GM23338 (cell line): ENCODE results near the gene SFI1. TPM values are rescaled to one million over a fixed set of nuclear protein-coding genes. Genes with fewer than 3 reads are reported as not detected.

Experiments
- ATAC-seq: fragments of 200-7000 bp; cut with Tn5 transposase; 3 replicates; pipeline ENCODE4 v1.9.1; 2020
- DNase-seq: peaks from one replicate; pipeline ENCODE4 v3.0.0-alpha.2; 2015; ENCODE audit warnings: low spot score
- H2AFZ ChIP-seq: fragments of 200-600 bp; sonication (generic); 2 replicates; pipeline ENCODE4 v1.8.0; 2016; ENCODE audit warnings: antibody characterized with exemption, mild to moderate bottlenecking, moderate library complexity
- H3F3A ChIP-seq: fragments of 200-600 bp; sonication (generic); replicated peaks from 2 replicates; pipeline ENCODE4 v1.8.0; 2017; ENCODE audit warnings: antibody characterized with exemption, mixed run types, low read depth
- H3K27ac ChIP-seq: fragments of 200-600 bp; sonication (generic); 2 replicates; pipeline ENCODE4 v1.6.1; 2016; ENCODE audit warnings: low read depth
- H3K27me3 ChIP-seq: fragments of 200-600 bp; sonication (generic); 2 replicates; pipeline ENCODE4 v1.8.0; 2016; ENCODE audit warnings: mild to moderate bottlenecking, mixed run types, moderate library complexity; ENCODE audit not compliant: insufficient read depth
- H3K36me3 ChIP-seq: fragments of 200-600 bp; sonication (generic); 2 replicates; pipeline ENCODE4 v1.8.0; 2016; ENCODE audit warnings: mild to moderate bottlenecking; ENCODE audit not compliant: insufficient read depth
- H3K4me1 ChIP-seq: fragments of 200-600 bp; sonication (generic); 2 replicates; pipeline ENCODE4 v1.8.0; 2016; ENCODE audit warnings: mild to moderate bottlenecking, moderate library complexity; ENCODE audit not compliant: insufficient read depth
- H3K4me2 ChIP-seq: fragments of 200-600 bp; sonication (generic); 2 replicates; pipeline ENCODE4 v1.7.1; 2017; ENCODE audit warnings: mixed run types
- H3K4me3 ChIP-seq: fragments of 200-600 bp; sonication (generic); 2 replicates; pipeline ENCODE4 v1.6.1; 2016; ENCODE audit warnings: mixed run types
- H3K79me2 ChIP-seq: fragments of 200-600 bp; sonication (generic); replicated peaks from 2 replicates; pipeline ENCODE4 v1.8.0; 2017; ENCODE audit warnings: mild to moderate bottlenecking; ENCODE audit not compliant: insufficient read depth
- H3K9me2 ChIP-seq: fragments of 200-600 bp; sonication (generic); 2 replicates; pipeline ENCODE4 v1.8.0; 2017; ENCODE audit not compliant: insufficient read depth
- H4K20me1 ChIP-seq: fragments of 200-600 bp; sonication (generic); replicated peaks from 2 replicates; pipeline ENCODE4 v1.8.0; 2017; ENCODE audit warnings: mild to moderate bottlenecking; ENCODE audit not compliant: insufficient read depth
- H3K27ac Mint-ChIP-seq: 2 replicates; pipeline ENCODE4 v1.8.0; 2020; ENCODE audit warnings: inconsistent platforms, mild to moderate bottlenecking, moderate library complexity, mixed read lengths
- H3K27me3 Mint-ChIP-seq: 3 replicates; pipeline ENCODE4 v1.8.0; 2022; ENCODE audit warnings: low read depth, mild to moderate bottlenecking, moderate library complexity, mixed read lengths, inconsistent platforms; ENCODE audit not compliant: insufficient read depth, poor library complexity
- H3K36me3 Mint-ChIP-seq: 3 replicates; pipeline ENCODE4 v1.8.0; 2021; ENCODE audit warnings: low read depth, mild to moderate bottlenecking, inconsistent platforms, moderate library complexity, mixed read lengths
- H3K4me1 Mint-ChIP-seq: 3 replicates; pipeline ENCODE4 v1.8.0; 2020; ENCODE audit warnings: mild to moderate bottlenecking, inconsistent platforms, mixed read lengths
- H3K4me3 Mint-ChIP-seq: 3 replicates; pipeline ENCODE4 v1.8.0; 2021; ENCODE audit warnings: moderate library complexity, mild to moderate bottlenecking, inconsistent platforms, mixed read lengths
- H3K9me3 Mint-ChIP-seq: 3 replicates; pipeline ENCODE4 v1.8.0; 2020; ENCODE audit warnings: moderate library complexity, mild to moderate bottlenecking, inconsistent platforms, mixed read lengths
- CREB1 ChIP-seq: fragments of 250-450 bp; sonication (Bioruptor Pico); IDR thresholded peaks from 2 replicates; pipeline ENCODE4 v1.5.0; 2020; ENCODE audit warnings: low read depth, mild to moderate bottlenecking, moderate library complexity
- CTCF ChIP-seq, 2 experiments: fragments of 200-600 bp in 1 of 2; sonication (generic) in 1 of 2; conservative IDR thresholded peaks; 2 replicates each; pipeline versions ENCODE4 v1.5.1 to v1.6.1; 2016 to 2017; ENCODE audit warnings: antibody characterized with exemption in 2 of 2, low read depth in 2 of 2, mild to moderate bottlenecking in 2 of 2, moderate library complexity in 1 of 2
- EZH2 ChIP-seq: fragments of 200-600 bp; sonication (generic); IDR thresholded peaks from one replicate; pipeline ENCODE4 v1.8.0; 2017; ENCODE audit warnings: antibody characterized with exemption, mild to moderate bottlenecking, low read depth; ENCODE audit not compliant: unreplicated experiment
- EZH2phosphoT487 ChIP-seq: fragments of 200-600 bp; sonication (generic); IDR thresholded peaks from one replicate; pipeline ENCODE4 v1.8.1; 2018; ENCODE audit warnings: antibody characterized with exemption; ENCODE audit not compliant: unreplicated experiment
- JUNB ChIP-seq: IDR thresholded peaks from one replicate; pipeline ENCODE4 v1.6.1; 2016; ENCODE audit warnings: antibody characterized with exemption; ENCODE audit not compliant: unreplicated experiment
- POLR2AphosphoS5 ChIP-seq: IDR thresholded peaks from 2 replicates; pipeline ENCODE4 v1.6.1; 2016; ENCODE audit warnings: antibody characterized with exemption, low read depth
- STAT1 ChIP-seq: IDR thresholded peaks from one replicate; pipeline ENCODE4 v1.6.1; 2016; ENCODE audit warnings: antibody characterized with exemption; ENCODE audit not compliant: unreplicated experiment
- ZNF114 ChIP-seq: fragments of 250-450 bp; sonication (Bioruptor Pico); IDR thresholded peaks from 2 replicates; pipeline ENCODE4 v1.5.0; 2020; ENCODE audit warnings: mild to moderate bottlenecking, moderate library complexity
- ZNF331 ChIP-seq: fragments of 250-450 bp; sonication (Bioruptor Pico); IDR thresholded peaks from 2 replicates; pipeline ENCODE4 v1.5.0; 2020; ENCODE audit warnings: low read depth, mild to moderate bottlenecking, moderate library complexity
- polyA plus RNA-seq: library from polyadenylated mRNA; unstranded; fragments of >200 nt; fragmentation: Nextera tagmentation; extraction: Ambion mirVana; gene quantifications from 2 replicates; pipeline ENCODE4 v1.2.1, GENCODE V29; 2016
- total RNA-seq: library from RNA; depleted of rRNA; stranded (reverse); fragments of >200 nt; shearing (Covaris generic); gene quantifications from 2 replicates; pipeline ENCODE4 v1.2.3, GENCODE V29; 2014
- TF ChIP-seq, protein P1 (sequence below): IDR thresholded peaks from one replicate; pipeline ENCODE4 v1.6.1; 2018; ENCODE audit warnings: antibody characterized with exemption; ENCODE audit not compliant: unreplicated experiment

Gene SFI1
- total and polyA plus RNA-seq, 2 experiments from 2014 or later, result 16.7 to 25.6 TPM

- no peak for TF ChIP-seq CREB1 (CRISPR knock-in tag)
- TF ChIP-seq STAT1, result no peak
- TF ChIP-seq EZH2phosphoT487, result no peak
Observed at GRCh38 chr22:31475800-31476199, 20.5 kb upstream of the SFI1 start (continued).

DNA sequence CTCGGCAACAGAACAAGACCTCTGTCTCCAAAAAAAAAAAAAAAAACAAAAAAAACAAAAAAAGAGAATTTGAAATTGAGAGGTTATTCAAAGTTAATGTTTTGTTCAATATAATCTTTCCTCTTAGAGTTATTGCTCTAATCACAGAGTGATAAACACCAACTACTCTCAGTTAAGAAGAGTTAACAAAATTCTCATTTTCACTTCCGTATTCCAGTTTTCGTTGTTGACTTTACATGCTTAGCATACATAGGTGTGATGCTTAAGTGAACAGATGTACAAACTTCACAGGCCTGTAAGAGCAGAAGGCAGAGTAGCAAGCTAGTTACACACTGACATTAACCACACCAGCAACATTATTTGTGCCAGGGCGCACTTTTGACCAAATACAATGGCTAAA, 19.0 kb upstream of the SFI1 start:
- Histone ChIP-seq H3K4me1 (no peaks in the 10 kb centered on the region), H2AFZ (no peak overlapping the region), H3F3A (no peaks in the 10 kb centered on the region), H3K27me3 (no peaks in the 10 kb centered on the region), H4K20me1 (peaks cover 46% of the 10 kb centered on the region), H3K9me2 (no peaks in the 10 kb centered on the region), H3K4me3 (no peak overlapping the region), H3K36me3 (peaks cover 9% of the 10 kb centered on the region), H3K4me2 (no peak overlapping the region), H3K27ac (no peak overlapping the region), H3K79me2 (peaks cover 45% of the 10 kb centered on the region)
- no peaks in the 10 kb centered on the region for H3K27me3 Mint-ChIP-seq
- TF ChIP-seq CREB1 (CRISPR knock-in tag), result no peak
- TF ChIP-seq POLR2AphosphoS5, result no peak
- no peak for TF ChIP-seq EZH2phosphoT487
- no peak for TF ChIP-seq ZNF331 (CRISPR knock-in tag)
- no peak for TF ChIP-seq CTCF (conservative IDR thresholded peaks at IDR 0.05; ENCODE audit: low read depth in 2 of 2)
- TF ChIP-seq, protein P1, sequence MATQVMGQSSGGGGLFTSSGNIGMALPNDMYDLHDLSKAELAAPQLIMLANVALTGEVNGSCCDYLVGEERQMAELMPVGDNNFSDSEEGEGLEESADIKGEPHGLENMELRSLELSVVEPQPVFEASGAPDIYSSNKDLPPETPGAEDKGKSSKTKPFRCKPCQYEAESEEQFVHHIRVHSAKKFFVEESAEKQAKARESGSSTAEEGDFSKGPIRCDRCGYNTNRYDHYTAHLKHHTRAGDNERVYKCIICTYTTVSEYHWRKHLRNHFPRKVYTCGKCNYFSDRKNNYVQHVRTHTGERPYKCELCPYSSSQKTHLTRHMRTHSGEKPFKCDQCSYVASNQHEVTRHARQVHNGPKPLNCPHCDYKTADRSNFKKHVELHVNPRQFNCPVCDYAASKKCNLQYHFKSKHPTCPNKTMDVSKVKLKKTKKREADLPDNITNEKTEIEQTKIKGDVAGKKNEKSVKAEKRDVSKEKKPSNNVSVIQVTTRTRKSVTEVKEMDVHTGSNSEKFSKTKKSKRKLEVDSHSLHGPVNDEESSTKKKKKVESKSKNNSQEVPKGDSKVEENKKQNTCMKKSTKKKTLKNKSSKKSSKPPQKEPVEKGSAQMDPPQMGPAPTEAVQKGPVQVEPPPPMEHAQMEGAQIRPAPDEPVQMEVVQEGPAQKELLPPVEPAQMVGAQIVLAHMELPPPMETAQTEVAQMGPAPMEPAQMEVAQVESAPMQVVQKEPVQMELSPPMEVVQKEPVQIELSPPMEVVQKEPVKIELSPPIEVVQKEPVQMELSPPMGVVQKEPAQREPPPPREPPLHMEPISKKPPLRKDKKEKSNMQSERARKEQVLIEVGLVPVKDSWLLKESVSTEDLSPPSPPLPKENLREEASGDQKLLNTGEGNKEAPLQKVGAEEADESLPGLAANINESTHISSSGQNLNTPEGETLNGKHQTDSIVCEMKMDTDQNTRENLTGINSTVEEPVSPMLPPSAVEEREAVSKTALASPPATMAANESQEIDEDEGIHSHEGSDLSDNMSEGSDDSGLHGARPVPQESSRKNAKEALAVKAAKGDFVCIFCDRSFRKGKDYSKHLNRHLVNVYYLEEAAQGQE, result no peak
- TF ChIP-seq EZH2, result no peak
- H3K4me1 Mint-ChIP-seq, result no peaks in the 10 kb centered on the region
- H3K9me3 Mint-ChIP-seq, result no peaks in the 10 kb centered on the region
- no peak overlapping the region for H3K27ac Mint-ChIP-seq
- no peak overlapping the region for H3K4me3 Mint-ChIP-seq
- DNase-seq (no peak), ATAC-seq (no peak)
- H3K36me3 Mint-ChIP-seq, result peaks cover 40% of the 10 kb centered on the region

DNA sequence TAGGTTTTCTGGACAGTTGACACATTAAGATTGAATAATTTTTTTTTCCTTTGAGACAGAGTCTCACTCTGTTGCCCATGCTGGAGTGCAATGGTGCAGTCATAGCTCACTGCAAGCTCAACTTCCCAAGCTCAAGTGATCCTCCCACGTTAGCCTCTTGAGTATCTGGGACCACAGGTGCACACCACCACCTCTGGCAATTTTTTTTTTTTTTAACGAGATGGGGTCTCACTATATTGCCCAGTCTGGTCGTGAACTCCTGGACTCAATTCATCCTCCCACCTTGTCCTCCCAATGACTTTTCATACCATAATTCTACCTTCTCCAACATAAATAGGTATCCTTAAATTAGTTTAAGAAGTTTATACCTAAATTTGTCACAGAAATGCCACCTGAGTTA, 15.2 kb upstream of the SFI1 start:
- no peaks in the 10 kb centered on the region for H3K4me1 ChIP-seq
- no peak overlapping the region for H2AFZ ChIP-seq
- no peaks in the 10 kb centered on the region for H3F3A ChIP-seq
- ATAC-seq (no peak), DNase-seq (no peak)
- H3K79me2 ChIP-seq, result peaks cover 39% of the 10 kb centered on the region
- peaks cover 30% of the 10 kb centered on the region for H4K20me1 ChIP-seq
- no peaks in the 10 kb centered on the region for H3K9me3 Mint-ChIP-seq
- H3K27me3 Mint-ChIP-seq, result no peaks in the 10 kb centered on the region
- H3K9me2 ChIP-seq, result no peaks in the 10 kb centered on the region
- H3K4me3 Mint-ChIP-seq, result no peak overlapping the region
- H3K27ac Mint-ChIP-seq, result no peak overlapping the region
- no peaks in the 10 kb centered on the region for H3K27me3 ChIP-seq
- H3K36me3 Mint-ChIP-seq, result peaks cover 67% of the 10 kb centered on the region
- H3K36me3 ChIP-seq, result peaks cover 10% of the 10 kb centered on the region
- no peak overlapping the region for H3K27ac ChIP-seq
- no peak overlapping the region for H3K4me3 ChIP-seq
- H3K4me2 ChIP-seq, result no peak overlapping the region
- no peaks in the 10 kb centered on the region for H3K4me1 Mint-ChIP-seq
- TF ChIP-seq JUNB, result no peak
- no peak for TF ChIP-seq ZNF114 (CRISPR knock-in tag)
- no peak for TF ChIP-seq EZH2
- TF ChIP-seq, protein P1, result no peak
